Keratinocyte (primary cell): Measurements from ENCODE around the gene TTC16. TPM values are rescaled to one million over a fixed set of nuclear protein-coding genes. Genes with fewer than 3 reads are reported as not detected.

Experiments
- DNase-seq: peaks from one replicate; pipeline ENCODE4 v3.0.0-alpha.2; 2011; ENCODE audit warnings: low read depth, missing footprints, low spot score
- FAIRE-seq: peaks from 2 replicates; lab custom pipeline; 2011; peaks lifted over from hg19 to GRCh38; lab: Jason Lieb, UNC
- H2AFZ ChIP-seq: 2 replicates; pipeline ENCODE4 v1.6.0; 2012; ENCODE audit warnings: low read length, control low read depth, inconsistent platforms; ENCODE audit not compliant: control insufficient read depth
- H3K27ac ChIP-seq: 2 replicates; pipeline ENCODE4 v1.5.1; 2011; ENCODE audit warnings: low read length; ENCODE audit not compliant: control insufficient read depth, insufficient read depth
- H3K27me3 ChIP-seq: 3 replicates; pipeline ENCODE4 v1.6.0; 2011; ENCODE audit warnings: low read length; ENCODE audit not compliant: control insufficient read depth, insufficient read depth; ENCODE audit errors: extremely low read depth
- H3K36me3 ChIP-seq, 2 experiments: 2 replicates in 1 of 2; 3 replicates in 1 of 2; pipeline ENCODE4 v1.5.1; 2011; ENCODE audit warnings: low read length in 2 of 2, mild to moderate bottlenecking in 1 of 2; ENCODE audit not compliant: control insufficient read depth in 2 of 2, insufficient read depth in 2 of 2; ENCODE audit errors: extremely low read depth in 1 of 2
- H3K4me1 ChIP-seq: 3 replicates; pipeline ENCODE4 v1.5.1; 2011; ENCODE audit warnings: low read length; ENCODE audit not compliant: control insufficient read depth, insufficient read depth; ENCODE audit errors: extremely low read depth
- H3K4me2 ChIP-seq: 3 replicates; pipeline ENCODE4 v1.6.0; 2011; ENCODE audit warnings: low read depth, low read length; ENCODE audit not compliant: control insufficient read depth, insufficient read depth; ENCODE audit errors: extremely low read depth
- H3K4me3 ChIP-seq, 3 experiments: fragments of 200-600 bp in 1 of 3; sonication (generic) in 1 of 3; 2 replicates in 2 of 3; 3 replicates in 1 of 3; pipeline ENCODE4 v1.5.1; 2011 to 2016; ENCODE audit warnings: low read length in 3 of 3, mild to moderate bottlenecking in 3 of 3, control low read depth in 2 of 3, inconsistent platforms in 1 of 3, low read depth in 1 of 3, mixed read lengths in 1 of 3, mixed run types in 1 of 3, moderate library complexity in 1 of 3; ENCODE audit not compliant: control insufficient read depth in 2 of 3, insufficient read depth in 2 of 3; ENCODE audit errors: extremely low read depth in 1 of 3
- H3K79me2 ChIP-seq: 2 replicates; pipeline ENCODE4 v1.6.0; 2012; ENCODE audit warnings: low read length; ENCODE audit not compliant: control insufficient read depth, insufficient read depth
- H3K9ac ChIP-seq: 3 replicates; pipeline ENCODE4 v1.6.0; 2011; ENCODE audit warnings: low read length; ENCODE audit not compliant: control insufficient read depth, insufficient read depth; ENCODE audit errors: extremely low read depth
- H3K9me1 ChIP-seq: 3 replicates; pipeline ENCODE4 v1.6.0; 2011; ENCODE audit warnings: low read length; ENCODE audit not compliant: control insufficient read depth, insufficient read depth; ENCODE audit errors: extremely low read depth
- H3K9me3 ChIP-seq: 2 replicates; pipeline ENCODE4 v1.5.1; 2012; ENCODE audit warnings: low read depth, low read length; ENCODE audit not compliant: control insufficient read depth
- H4K20me1 ChIP-seq: 3 replicates; pipeline ENCODE4 v1.6.0; 2011; ENCODE audit warnings: low read length; ENCODE audit not compliant: control insufficient read depth, insufficient read depth; ENCODE audit errors: extremely low read depth
- CTCF ChIP-seq, 3 experiments: IDR thresholded peaks in 1 of 3; conservative IDR thresholded peaks in 1 of 3; optimal IDR thresholded peaks in 1 of 3; 2 replicates in 2 of 3; 3 replicates in 1 of 3; pipeline versions ENCODE3 to v1.5.1; 2011; ENCODE audit warnings: low read length in 3 of 3, mild to moderate bottlenecking in 3 of 3, moderate library complexity in 2 of 3, control low read depth in 1 of 3, inconsistent platforms in 1 of 3; ENCODE audit not compliant: insufficient read depth in 2 of 3; ENCODE audit errors: extremely low read depth in 1 of 3
- EZH2 ChIP-seq: IDR thresholded peaks from one replicate; pipeline ENCODE4 v1.6.1; 2012; ENCODE audit warnings: inconsistent platforms, mild to moderate bottlenecking, low read length, moderate library complexity
- dilution Hi-C: fragments of 300-500 bp; cut with MboI; formaldehyde crosslinking; loops from one replicate; pipeline ENCODE4 v1.7.0; 2020; ENCODE audit warnings: low sequenced_read_pairs; ENCODE audit not compliant: extremely low pct_ligation_motif_present
- polyA plus RNA-seq, 5 experiments: library from polyadenylated mRNA; depleted of rRNA in 3 of 5; stranded (reverse) in 3 of 5; stranded (forward) in 1 of 5; unstranded in 1 of 5; fragments of >200 nt; gene quantifications; 1 replicate in 1 of 5; 2 replicates in 3 of 5; 3 replicates in 1 of 5; pipeline versions ENCODE4 v1.2.1 to v1.2.3, GENCODE V29; 2011 to 2012; ENCODE audit warnings: missing spikeins in 2 of 5, low read depth in 1 of 5, low replicate concordance in 1 of 5

Gene TTC16
- polyA plus RNA-seq, 1 donor (not counting 4 experiments of a cell fraction or from before 2014, with no cell fraction given), result not detected

- FAIRE-seq, result no peak
These were observed 56.7 kb downstream of the TTC16 start for GRCh38 chr9:127772603-127773002.

GRCh38 chr9:127773272-127773671 lies 57.4 kb downstream of the TTC16 start:
- H3K36me3 ChIP-seq, result no peaks in the 10 kb centered on the region
- no peaks in the 10 kb centered on the region for H4K20me1 ChIP-seq
- no peak for TF ChIP-seq CTCF (optimal IDR thresholded peaks at IDR 0.05 in 1 of 3, IDR thresholded peaks at IDR 0.05 in 1 of 3, conservative IDR thresholded peaks at IDR 0.05 in 1 of 3; ENCODE audit: extremely low read depth in 1 of 3, insufficient read depth in 2 of 3, low read length in 3 of 3)
- TF ChIP-seq EZH2, result no peak
- H3K4me3 ChIP-seq, result no peak overlapping the region
- H3K4me2 ChIP-seq, result no peak overlapping the region
- no peaks in the 10 kb centered on the region for H3K27me3 ChIP-seq
- DNase-seq, result no peak
- no peaks in the 10 kb centered on the region for H3K79me2 ChIP-seq
- dilution Hi-C loops, result no loop called here
- no peak overlapping the region for H2AFZ ChIP-seq
- H3K9me3 ChIP-seq, result no peaks in the 10 kb centered on the region
- no peak overlapping the region for H3K27ac ChIP-seq
- peaks cover 10% of the 10 kb centered on the region for H3K4me1 ChIP-seq
- no peak overlapping the region for H3K9ac ChIP-seq
- no peaks in the 10 kb centered on the region for H3K9me1 ChIP-seq
- no peak for FAIRE-seq

More at GRCh38 chr9:127772603-127773002, 56.7 kb downstream of the TTC16 start:
- Histone ChIP-seq H2AFZ (no peak overlapping the region), H3K9ac (no peak overlapping the region), H3K27ac (no peak overlapping the region), H3K36me3 (no peaks in the 10 kb centered on the region), H3K4me3 (no peak overlapping the region), H3K4me1 (peaks cover 10% of the 10 kb centered on the region), H4K20me1 (no peaks in the 10 kb centered on the region), H3K79me2 (no peaks in the 10 kb centered on the region), H3K27me3 (no peaks in the 10 kb centered on the region), H3K9me1 (no peaks in the 10 kb centered on the region), H3K9me3 (no peaks in the 10 kb centered on the region), H3K4me2 (no peak overlapping the region)
- dilution Hi-C loops, result no loop called here
- no peak for DNase-seq
- TF ChIP-seq EZH2 (no peak), CTCF (optimal IDR thresholded peaks at IDR 0.05 in 1 of 3, IDR thresholded peaks at IDR 0.05 in 1 of 3, conservative IDR thresholded peaks at IDR 0.05 in 1 of 3; ENCODE audit: extremely low read depth in 1 of 3, insufficient read depth in 2 of 3, low read length in 3 of 3) (no peak)
